NOMO-1 treated with DMSO at 0.1 percent for 48 hours (cell line): ENCODE measurements around the gene PRTN3.

Source experiments
- DNase-seq: peaks from one replicate; lab custom pipeline; 2025; ENCODE audit not compliant: unreplicated experiment; lab: John Stamatoyannopoulos, UW

Gene PRTN3

GRCh38 chr19:802498-803098 lies 38.2 kb upstream of the PRTN3 start:
- DNase-seq: no peak

GRCh38 chr19:803099-803561 lies 37.7 kb upstream of the PRTN3 start:
- no peak for DNase-seq

GRCh38 chr19:803686-804418 lies 36.9 kb upstream of the PRTN3 start:
- no peak for DNase-seq

GRCh38 chr19:804419-805165 lies 36.2 kb upstream of the PRTN3 start:
- no peak for DNase-seq

- no peak for DNase-seq
Measured at GRCh38 chr19:805166-805551, 35.6 kb upstream of the PRTN3 start.

GRCh38 chr19:805600-806550 lies 34.9 kb upstream of the PRTN3 start:
- DNase-seq: no peak

- DNase-seq: no peak
Measured at GRCh38 chr19:806815-807421, 33.9 kb upstream of the PRTN3 start.

- DNase-seq: no peak
Measured at GRCh38 chr19:807627-808422, 33.0 kb upstream of the PRTN3 start.

GRCh38 chr19:808423-808775 lies 32.4 kb upstream of the PRTN3 start:
- no peak for DNase-seq

GRCh38 chr19:810077-810855 lies 30.5 kb upstream of the PRTN3 start:
- no peak for DNase-seq

- no peak for DNase-seq
Measured at GRCh38 chr19:810883-811489, 29.8 kb upstream of the PRTN3 start.

GRCh38 chr19:811506-812048 lies 29.2 kb upstream of the PRTN3 start:
- DNase-seq: no peak

GRCh38 chr19:812049-812746 lies 28.6 kb upstream of the PRTN3 start:
- no peak for DNase-seq

- no peak for DNase-seq
Measured at GRCh38 chr19:812747-813218, 28.0 kb upstream of the PRTN3 start.

- DNase-seq: no peak
Measured at GRCh38 chr19:813219-814151, 27.3 kb upstream of the PRTN3 start.
